ENCODE results near the gene SPAG16.

SPAG16 gene

GRCh38 chr2:213649176-213649575, 364.9 kb downstream of the SPAG16 start:
- no peak for TF ChIP-seq TAF1 (IDR thresholded peaks at IDR 0.05; ENCODE audit: borderline replicate concordance, insufficient read depth, low read length)
- no peak for TF ChIP-seq FOXP2 (optimal IDR thresholded peaks at IDR 0.05; ENCODE audit: borderline replicate concordance, extremely low read depth, extremely low read length, insufficient read depth)
- no peak for TF ChIP-seq POLR2AphosphoS5 (IDR thresholded peaks at IDR 0.05; ENCODE audit: low read depth, low read length)
- no peak for TF ChIP-seq SIN3A (IDR thresholded peaks at IDR 0.05; ENCODE audit: borderline replicate concordance, insufficient read depth, low read length)
- no peak for TF ChIP-seq REST (IDR thresholded peaks at IDR 0.05; ENCODE audit: insufficient read depth in 1 of 2, low read depth in 2 of 2, low read length in 2 of 2)

GRCh38 chr2:213664817-213665216, 380.6 kb downstream of the SPAG16 start:
- TF ChIP-seq TAF1 (IDR thresholded peaks at IDR 0.05; ENCODE audit: borderline replicate concordance, insufficient read depth, low read length), result no peak
- TF ChIP-seq FOXP2 (optimal IDR thresholded peaks at IDR 0.05; ENCODE audit: borderline replicate concordance, extremely low read depth, extremely low read length, insufficient read depth), result no peak
- no peak for TF ChIP-seq REST (IDR thresholded peaks at IDR 0.05; ENCODE audit: insufficient read depth in 1 of 2, low read depth in 2 of 2, low read length in 2 of 2)
- no peak for TF ChIP-seq POLR2AphosphoS5 (IDR thresholded peaks at IDR 0.05; ENCODE audit: low read depth, low read length)
- TF ChIP-seq SIN3A (IDR thresholded peaks at IDR 0.05; ENCODE audit: borderline replicate concordance, insufficient read depth, low read length), result no peak

GRCh38 chr2:213669657-213670056, 385.4 kb downstream of the SPAG16 start:
- TF ChIP-seq SIN3A (IDR thresholded peaks at IDR 0.05; ENCODE audit: borderline replicate concordance, insufficient read depth, low read length) (no peak), FOXP2 (optimal IDR thresholded peaks at IDR 0.05; ENCODE audit: borderline replicate concordance, extremely low read depth, extremely low read length, insufficient read depth) (no peak), REST (IDR thresholded peaks at IDR 0.05; ENCODE audit: insufficient read depth in 1 of 2, low read depth in 2 of 2, low read length in 2 of 2) (no peak)

- no peak for TF ChIP-seq SIN3A (IDR thresholded peaks at IDR 0.05; ENCODE audit: borderline replicate concordance, insufficient read depth, low read length)
- TF ChIP-seq POLR2AphosphoS5 (IDR thresholded peaks at IDR 0.05; ENCODE audit: low read depth, low read length), result no peak
These were observed 394.4 kb downstream of the SPAG16 start for GRCh38 chr2:213678437-213679218.

GRCh38 chr2:213679894-213680293, 395.6 kb downstream of the SPAG16 start:
- TF ChIP-seq POLR2AphosphoS5 (IDR thresholded peaks at IDR 0.05; ENCODE audit: low read depth, low read length), result no peak
- no peak for TF ChIP-seq SIN3A (IDR thresholded peaks at IDR 0.05; ENCODE audit: borderline replicate concordance, insufficient read depth, low read length)
- TF ChIP-seq TAF1 (IDR thresholded peaks at IDR 0.05; ENCODE audit: borderline replicate concordance, insufficient read depth, low read length), result no peak
- TF ChIP-seq REST (IDR thresholded peaks at IDR 0.05; ENCODE audit: insufficient read depth in 1 of 2, low read depth in 2 of 2, low read length in 2 of 2), result no peak
- no peak for TF ChIP-seq FOXP2 (optimal IDR thresholded peaks at IDR 0.05; ENCODE audit: borderline replicate concordance, extremely low read depth, extremely low read length, insufficient read depth)
